HCT116 (cell line): Measurements from ENCODE around the gene CDH13.

ENCODE experiments used
- CEBPB ChIP-seq: IDR thresholded peaks from 2 replicates; pipeline ENCODE4 v1.6.1; 2012; ENCODE audit warnings: low read depth
- EZH2phosphoT487 ChIP-seq: fragments of 200-600 bp; IDR thresholded peaks from 2 replicates; pipeline ENCODE4 v1.6.1; 2018; ENCODE audit warnings: antibody characterized with exemption, borderline replicate concordance
- FOSL1 ChIP-seq: IDR thresholded peaks from 2 replicates; pipeline ENCODE4 v1.6.1; 2012; ENCODE audit warnings: low read depth
- JUND ChIP-seq: IDR thresholded peaks from 2 replicates; pipeline ENCODE4 v1.6.1; 2012
- POLR2A ChIP-seq: IDR thresholded peaks from 2 replicates; pipeline ENCODE4 v1.7.0; 2011; ENCODE audit warnings: borderline replicate concordance; ENCODE audit not compliant: insufficient read depth, insufficient read length; ENCODE audit errors: extremely low read depth
- RAD21 ChIP-seq: IDR thresholded peaks from 2 replicates; pipeline ENCODE4 v1.6.1; 2012; ENCODE audit warnings: low read depth, mild to moderate bottlenecking
- SIN3A ChIP-seq: IDR thresholded peaks from 2 replicates; pipeline ENCODE4 v1.6.1; 2012; ENCODE audit warnings: low read depth
- ZNF274 ChIP-seq: fragments of 200-500 bp; sonication (Bioruptor generic); IDR thresholded peaks from 2 replicates; pipeline ENCODE4 v1.6.1; 2014; ENCODE audit warnings: mild to moderate bottlenecking, low read depth, low read length, inconsistent platforms
- TF ChIP-seq, protein P1 (sequence below), 3 experiments: fragments of 200-600 bp in 1 of 3; sonication (generic) in 1 of 3; IDR thresholded peaks in 2 of 3; conservative IDR thresholded peaks in 1 of 3; 2 replicates each; pipeline ENCODE4 v1.5.1; 2012 to 2017; ENCODE audit warnings: low read depth in 2 of 3, low read length in 2 of 3, antibody characterized with exemption in 1 of 3, borderline replicate concordance in 1 of 3, control low read depth in 1 of 3, mild to moderate bottlenecking in 1 of 3, mixed read lengths in 1 of 3, mixed run types in 1 of 3, moderate library complexity in 1 of 3; ENCODE audit not compliant: insufficient read depth in 1 of 3
- TF ChIP-seq, protein P2 (sequence below): IDR thresholded peaks from 2 replicates; pipeline ENCODE4 v1.6.1; 2012

DNA sequence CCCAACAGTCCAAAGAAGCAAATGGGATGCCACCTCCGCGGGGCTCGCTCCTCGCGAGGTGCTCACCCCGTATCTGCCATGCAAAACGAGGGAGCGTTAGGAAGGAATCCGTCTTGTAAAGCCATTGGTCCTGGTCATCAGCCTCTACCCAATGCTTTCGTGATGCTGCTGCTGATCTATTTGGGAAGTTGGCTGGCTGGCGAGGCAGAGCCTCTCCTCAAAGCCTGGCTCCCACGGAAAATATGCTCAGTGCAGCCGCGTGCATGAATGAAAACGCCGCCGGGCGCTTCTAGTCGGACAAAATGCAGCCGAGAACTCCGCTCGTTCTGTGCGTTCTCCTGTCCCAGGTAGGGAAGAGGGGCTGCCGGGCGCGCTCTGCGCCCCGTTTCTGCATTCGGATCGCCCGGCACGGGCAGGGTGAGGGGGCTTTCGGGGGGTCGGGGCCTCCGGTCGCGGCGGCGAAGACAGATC lies at the start of gene CDH13:
- TF ChIP-seq RAD21: no peak
- TF ChIP-seq, protein P1, sequence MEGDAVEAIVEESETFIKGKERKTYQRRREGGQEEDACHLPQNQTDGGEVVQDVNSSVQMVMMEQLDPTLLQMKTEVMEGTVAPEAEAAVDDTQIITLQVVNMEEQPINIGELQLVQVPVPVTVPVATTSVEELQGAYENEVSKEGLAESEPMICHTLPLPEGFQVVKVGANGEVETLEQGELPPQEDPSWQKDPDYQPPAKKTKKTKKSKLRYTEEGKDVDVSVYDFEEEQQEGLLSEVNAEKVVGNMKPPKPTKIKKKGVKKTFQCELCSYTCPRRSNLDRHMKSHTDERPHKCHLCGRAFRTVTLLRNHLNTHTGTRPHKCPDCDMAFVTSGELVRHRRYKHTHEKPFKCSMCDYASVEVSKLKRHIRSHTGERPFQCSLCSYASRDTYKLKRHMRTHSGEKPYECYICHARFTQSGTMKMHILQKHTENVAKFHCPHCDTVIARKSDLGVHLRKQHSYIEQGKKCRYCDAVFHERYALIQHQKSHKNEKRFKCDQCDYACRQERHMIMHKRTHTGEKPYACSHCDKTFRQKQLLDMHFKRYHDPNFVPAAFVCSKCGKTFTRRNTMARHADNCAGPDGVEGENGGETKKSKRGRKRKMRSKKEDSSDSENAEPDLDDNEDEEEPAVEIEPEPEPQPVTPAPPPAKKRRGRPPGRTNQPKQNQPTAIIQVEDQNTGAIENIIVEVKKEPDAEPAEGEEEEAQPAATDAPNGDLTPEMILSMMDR (IDR thresholded peaks at IDR 0.05 in 2 of 3, conservative IDR thresholded peaks at IDR 0.05 in 1 of 3; ENCODE audit: borderline replicate concordance in 1 of 3, insufficient read depth in 1 of 3, low read depth in 2 of 3, low read length in 2 of 3): no peak
- TF ChIP-seq FOSL1: no peak
- no peak for TF ChIP-seq JUND
- no peak for TF ChIP-seq POLR2A
- TF ChIP-seq SIN3A: no peak
- no peak for TF ChIP-seq ZNF274
- no peak for TF ChIP-seq CEBPB
- TF ChIP-seq, protein P2, sequence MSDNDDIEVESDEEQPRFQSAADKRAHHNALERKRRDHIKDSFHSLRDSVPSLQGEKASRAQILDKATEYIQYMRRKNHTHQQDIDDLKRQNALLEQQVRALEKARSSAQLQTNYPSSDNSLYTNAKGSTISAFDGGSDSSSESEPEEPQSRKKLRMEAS: no peak
- TF ChIP-seq EZH2phosphoT487: no peak
